Astrocyte (in vitro differentiated cells and primary cell): ENCODE data around the gene SLC2A8. TPM values are rescaled to one million over a fixed set of nuclear protein-coding genes. Genes with fewer than 3 reads are reported as not detected.
A peak's percentile ranks its signal among the peaks of the same experiment; 100 is the strongest.

ENCODE experiments used
- DNase-seq: peaks from one replicate; pipeline ENCODE4 v3.0.0-alpha.2; 2010; ENCODE audit warnings: low read depth
- FAIRE-seq: peaks from 2 replicates; lab custom pipeline; 2011; peaks lifted over from hg19 to GRCh38; lab: Jason Lieb, UNC
- H2AFZ ChIP-seq: 2 replicates; pipeline ENCODE4 v1.6.0; 2012; ENCODE audit warnings: low read depth, low read length, inconsistent platforms
- H3K27ac ChIP-seq: 2 replicates; pipeline ENCODE4 v1.5.1; 2011; ENCODE audit warnings: low read depth, low read length, inconsistent platforms
- H3K27me3 ChIP-seq: 2 replicates; pipeline ENCODE4 v1.6.0; 2011; ENCODE audit warnings: low read length, inconsistent platforms; ENCODE audit not compliant: insufficient read depth
- H3K36me3 ChIP-seq: 2 replicates; pipeline ENCODE4 v1.5.1; 2011; ENCODE audit warnings: low read length, inconsistent platforms; ENCODE audit not compliant: insufficient read depth
- H3K4me1 ChIP-seq: 2 replicates; pipeline ENCODE4 v1.5.1; 2011; ENCODE audit warnings: low read length, inconsistent platforms; ENCODE audit not compliant: insufficient read depth
- H3K4me2 ChIP-seq: 2 replicates; pipeline ENCODE4 v1.6.0; 2012; ENCODE audit warnings: low read length, inconsistent platforms
- H3K4me3 ChIP-seq: 2 replicates; pipeline ENCODE4 v1.5.1; 2011; ENCODE audit warnings: low read depth, mild to moderate bottlenecking, low read length, inconsistent platforms; ENCODE audit not compliant: insufficient read depth
- H3K79me2 ChIP-seq: 2 replicates; pipeline ENCODE4 v1.6.0; 2012; ENCODE audit warnings: mild to moderate bottlenecking, low read length, inconsistent platforms; ENCODE audit not compliant: insufficient read depth
- H3K9ac ChIP-seq: 2 replicates; pipeline ENCODE4 v1.6.0; 2012; ENCODE audit warnings: mild to moderate bottlenecking, low read length, inconsistent platforms
- H3K9me3 ChIP-seq: 2 replicates; pipeline ENCODE4 v1.5.1; 2012; ENCODE audit warnings: low read depth, mild to moderate bottlenecking, low read length, inconsistent platforms; ENCODE audit not compliant: insufficient read depth
- H4K20me1 ChIP-seq: 2 replicates; pipeline ENCODE4 v1.6.0; 2012; ENCODE audit warnings: low read length, inconsistent platforms; ENCODE audit not compliant: insufficient read depth
- H3K27ac Mint-ChIP-seq: one replicate; pipeline ENCODE4 v1.8.0; 2021; ENCODE audit warnings: mild to moderate bottlenecking, mixed read lengths; ENCODE audit not compliant: unreplicated experiment
- H3K27me3 Mint-ChIP-seq: one replicate; pipeline ENCODE4 v1.8.0; 2021; ENCODE audit warnings: low read depth, mixed read lengths; ENCODE audit not compliant: unreplicated experiment
- H3K36me3 Mint-ChIP-seq: one replicate; pipeline ENCODE4 v1.8.0; 2021; ENCODE audit warnings: low read depth, mixed read lengths; ENCODE audit not compliant: unreplicated experiment
- H3K4me1 Mint-ChIP-seq: one replicate; pipeline ENCODE4 v1.8.0; 2021; ENCODE audit warnings: low read depth, mixed read lengths; ENCODE audit not compliant: unreplicated experiment
- H3K4me3 Mint-ChIP-seq: one replicate; pipeline ENCODE4 v1.8.0; 2021; ENCODE audit warnings: mild to moderate bottlenecking, moderate library complexity, mixed read lengths; ENCODE audit not compliant: unreplicated experiment
- H3K9me3 Mint-ChIP-seq: one replicate; pipeline ENCODE4 v1.8.0; 2021; ENCODE audit warnings: mild to moderate bottlenecking, mixed read lengths; ENCODE audit not compliant: unreplicated experiment
- EZH2 ChIP-seq: IDR thresholded peaks from 2 replicates; pipeline ENCODE4 v1.6.1; 2012; ENCODE audit warnings: mild to moderate bottlenecking, low read length, inconsistent platforms; ENCODE audit not compliant: insufficient read depth
- total RNA-seq: library from RNA; stranded (reverse); gene quantifications from 2 replicates; pipeline ENCODE4 v1.2.1, GENCODE V29; 2021
- TF ChIP-seq, protein P1 (sequence below): IDR thresholded peaks from 2 replicates; pipeline ENCODE4 v1.5.1; 2011; ENCODE audit warnings: low read depth, mild to moderate bottlenecking, inconsistent platforms, low read length, moderate library complexity; ENCODE audit not compliant: insufficient read depth

Gene SLC2A8
- total RNA-seq, 1 donor from 2014 or later, result 18.8 TPM

DNA sequence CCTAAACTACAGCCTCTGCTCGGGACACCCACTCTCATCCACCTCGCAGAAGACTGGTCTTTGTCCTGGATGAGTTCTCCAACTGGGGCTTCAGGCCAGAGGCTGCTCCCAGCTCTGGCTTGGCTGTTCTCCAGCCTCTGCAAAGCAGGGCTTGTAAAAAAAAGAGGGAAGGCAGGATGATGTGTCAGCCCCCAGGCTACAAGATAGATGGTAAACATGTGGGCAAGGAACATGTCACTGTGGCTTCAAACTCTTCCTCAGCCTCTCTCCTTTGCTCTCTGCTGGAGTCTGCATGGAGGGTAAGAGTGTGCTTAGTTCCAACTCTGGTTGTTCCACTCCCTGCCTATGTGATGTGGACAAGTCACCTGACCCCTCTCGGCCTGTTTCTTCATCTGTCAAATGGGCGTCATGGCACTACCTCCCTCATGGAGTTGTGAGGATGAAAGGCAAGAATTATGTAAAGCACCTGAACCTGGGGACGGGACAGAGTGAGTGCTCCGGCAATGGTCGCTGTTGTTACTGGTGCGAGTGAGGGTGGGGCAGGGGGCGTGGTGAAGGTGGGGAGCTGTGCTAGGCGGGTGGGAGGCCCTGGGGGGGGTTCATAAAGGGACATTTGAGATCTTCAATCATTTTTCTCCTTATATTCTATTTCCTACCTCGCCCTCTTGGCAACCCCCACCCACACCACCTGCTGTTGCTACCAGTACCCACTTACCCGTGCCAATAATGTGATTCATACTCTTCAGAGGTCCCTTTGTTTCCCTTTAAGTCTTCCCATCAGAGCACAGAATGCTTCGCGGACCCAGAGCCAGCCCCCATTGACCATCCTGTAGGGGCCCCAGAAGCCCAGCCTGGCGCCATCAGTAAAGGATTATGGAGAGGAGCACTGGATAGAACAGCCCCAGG is 20.4 kb downstream of the SLC2A8 start:
- peaks cover 2% of the 10 kb centered on the region for H3K36me3 Mint-ChIP-seq
- TF ChIP-seq EZH2, result no peak
- TF ChIP-seq, protein P1, sequence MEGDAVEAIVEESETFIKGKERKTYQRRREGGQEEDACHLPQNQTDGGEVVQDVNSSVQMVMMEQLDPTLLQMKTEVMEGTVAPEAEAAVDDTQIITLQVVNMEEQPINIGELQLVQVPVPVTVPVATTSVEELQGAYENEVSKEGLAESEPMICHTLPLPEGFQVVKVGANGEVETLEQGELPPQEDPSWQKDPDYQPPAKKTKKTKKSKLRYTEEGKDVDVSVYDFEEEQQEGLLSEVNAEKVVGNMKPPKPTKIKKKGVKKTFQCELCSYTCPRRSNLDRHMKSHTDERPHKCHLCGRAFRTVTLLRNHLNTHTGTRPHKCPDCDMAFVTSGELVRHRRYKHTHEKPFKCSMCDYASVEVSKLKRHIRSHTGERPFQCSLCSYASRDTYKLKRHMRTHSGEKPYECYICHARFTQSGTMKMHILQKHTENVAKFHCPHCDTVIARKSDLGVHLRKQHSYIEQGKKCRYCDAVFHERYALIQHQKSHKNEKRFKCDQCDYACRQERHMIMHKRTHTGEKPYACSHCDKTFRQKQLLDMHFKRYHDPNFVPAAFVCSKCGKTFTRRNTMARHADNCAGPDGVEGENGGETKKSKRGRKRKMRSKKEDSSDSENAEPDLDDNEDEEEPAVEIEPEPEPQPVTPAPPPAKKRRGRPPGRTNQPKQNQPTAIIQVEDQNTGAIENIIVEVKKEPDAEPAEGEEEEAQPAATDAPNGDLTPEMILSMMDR, result no peak
- peaks cover 1% of the 10 kb centered on the region for H3K4me1 Mint-ChIP-seq
- no peaks in the 10 kb centered on the region for H3K9me3 Mint-ChIP-seq
- no peak overlapping the region for H3K4me2 ChIP-seq
- H3K9ac ChIP-seq, result no peak overlapping the region
- FAIRE-seq (no peak), DNase-seq (no peak)
- peaks cover under 1% of the 10 kb centered on the region for H3K79me2 ChIP-seq
- no peaks in the 10 kb centered on the region for H3K27me3 Mint-ChIP-seq
- no peak overlapping the region for H2AFZ ChIP-seq
- peaks cover 4% of the 10 kb centered on the region for H3K4me1 ChIP-seq
- no peaks in the 10 kb centered on the region for H4K20me1 ChIP-seq
- H3K36me3 ChIP-seq, result no peaks in the 10 kb centered on the region
- no peak overlapping the region for H3K27ac ChIP-seq
- peaks cover 3% of the 10 kb centered on the region for H3K9me3 ChIP-seq
- H3K4me3 Mint-ChIP-seq, result no peak overlapping the region
- H3K4me3 ChIP-seq, result no peak overlapping the region
- no peak overlapping the region for H3K27ac Mint-ChIP-seq
- H3K27me3 ChIP-seq, result no peaks in the 10 kb centered on the region

DNA sequence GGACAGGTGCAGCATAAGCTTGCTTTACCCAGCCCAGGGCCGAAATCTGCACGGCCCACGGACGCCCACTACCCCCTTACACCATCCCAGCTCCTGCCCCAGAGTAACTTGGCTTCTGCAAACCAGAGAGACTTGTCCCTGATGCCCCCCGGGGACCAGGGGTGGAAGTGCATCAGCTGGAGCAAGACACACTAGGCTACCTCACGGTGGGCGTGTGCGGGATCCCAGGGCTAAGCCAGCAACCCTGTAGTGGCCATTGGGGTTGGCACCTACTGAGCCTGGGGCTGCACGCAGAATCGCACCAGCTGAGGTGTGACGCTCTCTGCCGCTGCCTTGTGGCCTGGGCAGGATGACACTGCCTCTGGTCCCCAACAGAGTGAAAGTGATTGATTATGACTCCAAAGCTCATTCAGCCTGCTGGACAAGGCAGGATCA is 21.1 kb downstream of the SLC2A8 start:
- DNase-seq (no peak), FAIRE-seq (no peak)
- Histone ChIP-seq H3K9me3 (peaks cover 3% of the 10 kb centered on the region), H3K4me3 (no peak overlapping the region), H4K20me1 (no peaks in the 10 kb centered on the region), H3K4me2 (peak overlapping the region; percentile 5), H3K9ac (no peak overlapping the region), H3K36me3 (no peaks in the 10 kb centered on the region), H2AFZ (no peak overlapping the region), H3K79me2 (peaks cover 8% of the 10 kb centered on the region), H3K27me3 (no peaks in the 10 kb centered on the region), H3K27ac (no peak overlapping the region), H3K4me1 (peaks cover 9% of the 10 kb centered on the region)
- Mint-ChIP-seq H3K4me3 (no peak overlapping the region), H3K27ac (no peak overlapping the region), H3K4me1 (peaks cover 1% of the 10 kb centered on the region), H3K36me3 (peaks cover 2% of the 10 kb centered on the region), H3K27me3 (no peaks in the 10 kb centered on the region), H3K9me3 (no peaks in the 10 kb centered on the region)
- TF ChIP-seq EZH2, result no peak
- TF ChIP-seq, protein P1, result no peak

DNA sequence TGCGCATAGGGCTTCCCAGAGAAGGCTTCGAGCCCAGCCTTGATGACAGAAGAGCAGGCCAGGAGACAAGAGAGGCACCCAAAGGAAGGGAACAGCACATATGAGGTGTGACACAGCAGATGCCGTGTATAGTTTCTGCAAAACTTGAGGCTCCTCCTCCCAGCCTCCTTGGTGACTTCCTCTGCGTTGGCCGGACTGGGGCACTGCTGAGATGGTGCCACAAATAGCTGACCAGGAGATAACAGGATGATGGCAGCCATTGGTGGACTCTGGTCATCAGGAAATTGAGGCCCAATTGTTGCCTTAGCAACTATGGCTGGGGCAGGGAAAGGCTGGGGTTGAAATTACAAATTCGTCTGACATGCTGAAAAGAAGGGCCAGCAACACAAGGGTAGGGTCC is 22.4 kb downstream of the SLC2A8 start:
- H3K4me2 ChIP-seq, result peak overlapping the region; percentile 83
- peak overlapping the region; percentile 37 for H3K4me3 ChIP-seq
- H3K9ac ChIP-seq, result peak overlapping the region; percentile 64
- peaks cover 2% of the 10 kb centered on the region for H3K36me3 Mint-ChIP-seq
- peaks cover 10% of the 10 kb centered on the region for H3K4me1 ChIP-seq
- peaks cover 3% of the 10 kb centered on the region for H3K9me3 ChIP-seq
- TF ChIP-seq EZH2, result no peak
- TF ChIP-seq, protein P1, result no peak
- no peak overlapping the region for H3K27ac ChIP-seq
- H3K79me2 ChIP-seq, result peaks cover 10% of the 10 kb centered on the region
- peak overlapping the region; percentile 64 for H2AFZ ChIP-seq
- H4K20me1 ChIP-seq, result no peaks in the 10 kb centered on the region
- H3K27ac Mint-ChIP-seq, result no peak overlapping the region
- DNase-seq, result no peak
- peaks cover 1% of the 10 kb centered on the region for H3K4me1 Mint-ChIP-seq
- no peaks in the 10 kb centered on the region for H3K27me3 ChIP-seq
- no peaks in the 10 kb centered on the region for H3K27me3 Mint-ChIP-seq
- FAIRE-seq, result no peak
- H3K36me3 ChIP-seq, result no peaks in the 10 kb centered on the region
- H3K4me3 Mint-ChIP-seq, result no peak overlapping the region
- H3K9me3 Mint-ChIP-seq, result no peaks in the 10 kb centered on the region
